GM19239 (cell line): Measurements from ENCODE around the gene SLC25A26.
"Not testable (repeated sequence)": the region's sequence is repeated elsewhere in the genome, so short reads cannot be mapped to it uniquely, and the experiment has no call there.

Experiments
- DNase-seq: peaks from one replicate; pipeline ENCODE4 v3.0.0; 2011; ENCODE audit warnings: low spot score; ENCODE audit not compliant: insufficient read length
- FAIRE-seq: peaks from 2 replicates; lab custom pipeline; 2011; peaks lifted over from hg19 to GRCh38; lab: Jason Lieb, UNC

SLC25A26 gene

DNA sequence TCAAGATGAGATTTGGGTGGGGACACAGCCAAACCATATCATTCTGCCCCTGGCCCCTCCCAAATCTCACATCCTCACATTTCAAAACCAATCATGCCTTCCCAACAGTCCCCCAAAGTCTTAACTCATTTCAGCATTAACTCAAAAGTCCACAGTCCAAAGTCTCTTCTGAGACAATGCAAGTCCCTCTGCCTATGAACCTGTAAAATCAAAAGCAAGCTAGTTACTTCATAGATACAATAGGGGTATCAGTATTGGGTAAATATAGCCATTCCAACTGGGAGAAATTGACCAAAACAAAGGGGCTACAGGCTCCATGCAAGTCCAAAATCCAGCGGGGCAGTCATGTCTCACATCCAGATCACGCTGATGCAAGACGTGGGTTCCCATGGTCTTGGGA, 200.3 kb downstream of the SLC25A26 start:
- not testable (repeated sequence) for DNase-seq, FAIRE-seq

DNA sequence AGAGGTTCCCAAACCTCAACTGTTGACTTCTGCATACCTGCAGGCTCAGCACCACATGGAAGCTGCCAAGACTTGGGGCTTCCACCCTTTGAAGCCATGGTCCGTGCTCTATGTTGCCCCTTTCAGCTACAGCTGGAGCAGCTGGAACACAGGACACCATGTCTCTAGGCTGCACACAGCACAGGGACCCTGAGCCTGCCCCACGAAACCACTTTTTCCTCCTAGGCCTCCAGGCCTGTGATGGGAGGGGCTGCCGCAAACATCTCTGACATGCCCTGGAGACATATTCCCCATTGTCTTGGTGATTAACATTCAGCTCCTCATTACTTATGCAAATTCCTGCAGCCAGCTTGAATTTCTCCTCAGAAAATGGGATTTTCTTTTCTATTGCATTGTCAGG, 201.1 kb downstream of the SLC25A26 start:
- FAIRE-seq, DNase-seq: not testable (repeated sequence)

GRCh38 chr3:66423791-66424190, 203.0 kb downstream of the SLC25A26 start:
- FAIRE-seq (no peak), DNase-seq (no peak)

GRCh38 chr3:66425032-66425431, 204.2 kb downstream of the SLC25A26 start:
- no peak for FAIRE-seq
- DNase-seq: no peak

DNA sequence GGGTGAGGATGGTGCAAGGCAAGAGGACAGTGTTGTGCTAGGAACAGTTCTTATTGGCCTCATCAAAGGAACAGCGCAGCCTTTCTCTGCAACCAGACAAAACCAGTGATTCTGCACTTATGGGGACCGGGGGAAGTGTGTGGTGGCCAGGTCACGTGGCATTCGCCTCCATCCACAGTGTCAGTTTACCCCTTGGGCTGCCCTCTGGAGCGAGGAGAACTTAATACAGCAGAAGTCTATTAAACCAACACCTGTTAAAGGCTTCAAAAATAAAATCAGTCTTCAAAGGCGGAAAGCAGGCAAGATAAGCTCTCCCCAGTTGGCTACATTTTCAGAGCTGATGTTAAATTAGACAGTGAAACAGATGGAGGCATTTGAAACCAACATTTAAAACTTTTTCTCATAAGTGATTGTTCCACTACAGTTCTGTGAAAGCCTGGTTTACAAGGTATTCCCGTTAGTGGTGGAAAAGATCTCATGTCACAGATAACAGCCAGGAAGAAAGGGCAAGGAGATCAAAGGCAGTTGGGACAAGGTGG, 204.8 kb downstream of the SLC25A26 start:
- FAIRE-seq (no peak), DNase-seq (no peak)

DNA sequence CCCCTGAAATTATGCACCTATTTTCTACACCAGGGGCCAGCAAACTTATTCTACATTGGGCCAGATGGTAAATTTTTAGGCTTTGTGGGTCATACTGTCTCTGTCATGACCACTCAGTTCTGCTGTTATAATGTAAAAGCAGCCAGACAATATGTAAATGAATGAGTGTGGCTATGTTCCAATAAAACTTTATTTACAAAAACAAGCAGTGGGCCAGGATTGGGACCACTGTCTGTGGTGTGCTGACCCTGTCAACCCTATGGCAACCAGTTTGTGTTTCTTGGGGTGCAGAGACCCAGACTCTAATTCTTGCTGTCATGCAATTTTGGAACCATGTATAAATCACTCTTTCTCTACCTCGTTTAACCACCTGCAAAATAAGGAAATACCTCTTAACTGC, 205.3 kb downstream of the SLC25A26 start:
- FAIRE-seq (no peak), DNase-seq (no peak)

GRCh38 chr3:66427352-66427751, 206.6 kb downstream of the SLC25A26 start:
- DNase-seq: no peak
- FAIRE-seq: no peak

DNA sequence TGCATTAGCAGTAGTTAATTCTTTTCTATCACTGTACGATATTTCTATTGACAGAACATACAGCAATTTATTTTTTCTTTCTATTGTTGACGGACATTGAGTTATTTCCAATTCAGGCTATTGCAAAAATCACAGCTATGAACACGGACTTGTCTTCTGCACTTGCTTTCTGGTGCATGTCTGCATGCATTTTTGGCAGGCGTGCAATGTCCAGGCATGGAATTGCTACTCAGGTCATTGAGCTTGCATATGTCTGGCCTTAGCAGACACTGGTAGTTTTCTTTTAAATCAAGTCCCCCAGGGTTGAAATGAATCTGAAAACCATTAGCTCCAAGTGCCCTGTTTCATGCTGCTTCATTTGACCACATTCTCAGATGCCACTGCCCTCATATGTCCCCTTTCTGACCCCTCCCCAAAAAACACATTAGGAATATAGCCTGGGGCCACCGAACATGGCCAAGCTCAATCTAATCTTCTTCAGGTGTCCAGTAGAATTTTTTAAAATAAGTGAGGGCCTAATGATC, 207.2 kb downstream of the SLC25A26 start:
- no peak for FAIRE-seq
- DNase-seq: no peak
